ENCODE measurements around the gene GRM7. TPM values are rescaled to one million over a fixed set of nuclear protein-coding genes. Genes with fewer than 3 reads are reported as not detected.

GRM7 gene
- total RNA-seq, 2 experiments from 2014 or later = not detected

DNA sequence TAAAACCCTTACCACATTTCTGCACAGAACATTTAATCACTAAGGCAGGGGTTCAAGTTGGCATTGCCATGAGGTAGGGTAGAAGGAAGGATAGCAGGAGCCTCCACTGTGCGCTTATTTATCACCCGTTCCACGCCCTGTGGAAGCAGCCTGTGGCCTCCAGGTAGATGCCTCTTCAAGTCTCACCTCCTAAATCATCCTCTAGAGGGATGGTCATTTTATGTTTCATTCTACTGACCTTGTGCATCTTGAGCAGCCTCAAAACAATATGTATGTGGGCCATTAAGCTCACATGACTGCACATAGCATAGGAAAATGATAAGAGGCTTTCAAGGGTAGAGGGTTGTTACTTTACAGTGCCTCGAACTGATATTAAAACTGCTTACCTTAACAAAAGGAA, 546.2 kb downstream of the GRM7 start:
- Histone ChIP-seq H3K27me3 (ENCODE audit: control insufficient read depth in 1 of 2, insufficient read depth in 2 of 2, low read length in 2 of 2) (no peaks in the 10 kb centered on the region), H3K9me3 (ENCODE audit: control insufficient read depth in 1 of 2, insufficient read depth in 1 of 2, low read length in 2 of 2) (no peaks in the 10 kb centered on the region), H3K27ac (ENCODE audit: low read depth in 1 of 2, low read length in 2 of 2) (no peak overlapping the region), H3K4me1 (ENCODE audit: insufficient read depth, low read length) (no peaks in the 10 kb centered on the region), H3K36me3 (ENCODE audit: insufficient read depth, low read length) (no peaks in the 10 kb centered on the region), H3K4me3 (ENCODE audit: low read length) (no peak overlapping the region)
- ATAC-seq (ENCODE audit: poor library complexity) = no peak
- TF ChIP-seq CTCF (IDR thresholded peaks at IDR 0.05) = no peak
- Mint-ChIP-seq H3K4me3 (no peak overlapping the region), H3K4me1 (ENCODE audit: low read depth) (no peaks in the 10 kb centered on the region), H3K27ac (no peak overlapping the region), H3K9me3 (no peaks in the 10 kb centered on the region), H3K27me3 (no peaks in the 10 kb centered on the region), H3K36me3 (ENCODE audit: low read depth) (no peaks in the 10 kb centered on the region)
- POLR2A ChIA-PET = no interaction called here
- CTCF ChIA-PET = no interaction called here
- DNase-seq = no peak
- intact Hi-C loops (cut with DNase I, micrococcal nuclease) = no loop called here

DNA sequence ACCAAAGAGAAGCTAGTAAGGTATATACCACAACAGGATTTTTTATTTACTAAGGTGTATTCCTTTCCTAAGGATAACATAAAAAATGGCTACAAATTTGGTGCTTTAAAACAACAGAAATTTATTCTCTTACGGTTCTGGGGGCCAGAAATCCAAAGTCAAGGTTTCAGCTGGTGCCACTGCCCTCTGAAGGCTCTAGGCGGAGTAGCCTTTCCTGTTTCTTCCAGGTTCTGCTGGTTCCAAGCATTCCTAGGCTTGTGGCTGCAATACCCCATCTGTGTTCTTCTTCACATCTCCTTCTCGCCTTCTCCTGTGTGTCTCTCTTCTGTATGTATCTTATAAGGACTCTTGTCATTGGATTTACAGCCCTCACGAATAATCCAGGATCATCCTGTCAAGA, 549.9 kb downstream of the GRM7 start:
- no peaks in the 10 kb centered on the region for H3K4me1 Mint-ChIP-seq (ENCODE audit: low read depth)
- H3K27ac Mint-ChIP-seq = no peak overlapping the region
- ChIA-PET CTCF (no interaction called here), POLR2A (no interaction called here)
- H3K4me3 Mint-ChIP-seq = no peak overlapping the region
- H3K9me3 Mint-ChIP-seq = no peaks in the 10 kb centered on the region
- H3K4me3 ChIP-seq (ENCODE audit: low read length) = no peak overlapping the region
- no peak for ATAC-seq (ENCODE audit: poor library complexity)
- H3K27ac ChIP-seq (ENCODE audit: low read depth in 1 of 2, low read length in 2 of 2) = no peak overlapping the region
- no peaks in the 10 kb centered on the region for H3K36me3 ChIP-seq (ENCODE audit: insufficient read depth, low read length)
- no peak for DNase-seq
- H3K27me3 ChIP-seq (ENCODE audit: control insufficient read depth in 1 of 2, insufficient read depth in 2 of 2, low read length in 2 of 2) = no peaks in the 10 kb centered on the region
- no peak for TF ChIP-seq CTCF (IDR thresholded peaks at IDR 0.05)
- no peaks in the 10 kb centered on the region for H3K27me3 Mint-ChIP-seq
- H3K9me3 ChIP-seq (ENCODE audit: control insufficient read depth in 1 of 2, insufficient read depth in 1 of 2, low read length in 2 of 2) = no peaks in the 10 kb centered on the region
- no peaks in the 10 kb centered on the region for H3K36me3 Mint-ChIP-seq (ENCODE audit: low read depth)
- intact Hi-C loops (cut with DNase I, micrococcal nuclease) = no loop called here
- H3K4me1 ChIP-seq (ENCODE audit: insufficient read depth, low read length) = no peaks in the 10 kb centered on the region

GRCh38 chr3:7421065-7421464, 560.1 kb downstream of the GRM7 start:
- Histone ChIP-seq H3K9me3 (ENCODE audit: control insufficient read depth in 1 of 2, insufficient read depth in 1 of 2, low read length in 2 of 2) (no peaks in the 10 kb centered on the region), H3K4me1 (ENCODE audit: insufficient read depth, low read length) (no peaks in the 10 kb centered on the region), H3K4me3 (ENCODE audit: low read length) (no peak overlapping the region), H3K27me3 (ENCODE audit: control insufficient read depth in 1 of 2, insufficient read depth in 2 of 2, low read length in 2 of 2) (no peaks in the 10 kb centered on the region), H3K27ac (ENCODE audit: low read depth in 1 of 2, low read length in 2 of 2) (no peak overlapping the region), H3K36me3 (ENCODE audit: insufficient read depth, low read length) (no peaks in the 10 kb centered on the region)
- intact Hi-C loops (cut with DNase I, micrococcal nuclease) = no loop called here
- CTCF ChIA-PET = no interaction called here
- no peaks in the 10 kb centered on the region for H3K9me3 Mint-ChIP-seq
- ATAC-seq (ENCODE audit: poor library complexity) (no peak), DNase-seq (no peak)
- TF ChIP-seq CTCF (IDR thresholded peaks at IDR 0.05) = no peak
- H3K36me3 Mint-ChIP-seq (ENCODE audit: low read depth) = no peaks in the 10 kb centered on the region
- H3K4me3 Mint-ChIP-seq = no peak overlapping the region
- no peaks in the 10 kb centered on the region for H3K27me3 Mint-ChIP-seq
- H3K4me1 Mint-ChIP-seq (ENCODE audit: low read depth) = no peaks in the 10 kb centered on the region
- POLR2A ChIA-PET = no interaction called here
- no peak overlapping the region for H3K27ac Mint-ChIP-seq
